Heart right ventricle (tissue), 16 donors: ENCODE data around the gene KRT78. TPM values are rescaled to one million over a fixed set of nuclear protein-coding genes. Genes with fewer than 3 reads are reported as not detected.

Experiments used
- ATAC-seq, 8 donors: fragments of 200-7000 bp; cut with Tn5 transposase; one replicate each; pipeline ENCODE4 v1.9.1; 2020; ENCODE audit warnings: mild to moderate bottlenecking in 8 of 8, moderate library complexity in 8 of 8, moderate number of reproducible peaks in 1 of 8
- DNase-seq, 2 donors: peaks; one replicate each; pipeline ENCODE4 v3.0.0-alpha.2; 2020
- H3K27ac ChIP-seq, 10 donors: fragments of 200-600 bp; sonication (generic) in 2 of 10; one replicate each; pipeline versions ENCODE4 v1.5.0 to v1.8.0; 2020 to 2022; ENCODE audit warnings: mild to moderate bottlenecking in 3 of 10
- H3K27me3 ChIP-seq, 7 donors: fragments of 200-600 bp; one replicate each; pipeline ENCODE4 v1.8.0; 2021 to 2022; ENCODE audit warnings: mild to moderate bottlenecking in 2 of 7
- H3K36me3 ChIP-seq, 9 donors: fragments of 200-600 bp; sonication (generic) in 1 of 9; one replicate each; pipeline versions ENCODE4 v1.5.0 to v1.8.0; 2020 to 2022; ENCODE audit warnings: mild to moderate bottlenecking in 2 of 9
- H3K4me1 ChIP-seq, 9 donors: fragments of 200-600 bp; sonication (generic) in 1 of 9; one replicate each; pipeline versions ENCODE4 v1.5.0 to v1.8.0; 2020 to 2022; ENCODE audit warnings: mild to moderate bottlenecking in 4 of 9
- H3K4me3 ChIP-seq, 10 donors: fragments of 200-600 bp; sonication (generic) in 2 of 10; one replicate each; pipeline versions ENCODE4 v1.5.0 to v1.8.0; 2020 to 2022; ENCODE audit warnings: mild to moderate bottlenecking in 7 of 10, moderate library complexity in 2 of 10
- H3K9me3 ChIP-seq, 11 donors: fragments of 200-600 bp in 10 of 11; sonication (generic) in 2 of 11; one replicate each; pipeline versions ENCODE4 v1.5.0 to v1.8.0; 2013 to 2022; ENCODE audit warnings: mild to moderate bottlenecking in 2 of 11, control low read depth in 1 of 11, moderate library complexity in 1 of 11
- CTCF ChIP-seq, 9 donors: fragments of 200-600 bp; sonication (generic) in 2 of 9; IDR thresholded peaks; one replicate each; pipeline versions ENCODE4 v1.5.0 to v1.8.0; 2021 to 2022; ENCODE audit warnings: antibody characterized with exemption in 9 of 9, mild to moderate bottlenecking in 5 of 9, moderate library complexity in 1 of 9
- WGBS, 2 donors: extraction: QIAGEN DNeasy Blood & Tissue Kit; methylation state at CpG; one replicate each; pipeline ENCODE4 v1.1.7; 2013; ENCODE audit warnings: inconsistent platforms in 1 of 2; 5-methylcytosine and 5-hydroxymethylcytosine counted together
- intact Hi-C, 10 donors: fragments of 100-400 bp; cut with DNase I; formaldehyde crosslinking; loops; one replicate each; pipeline versions ENCODE4 v1.11.1 to v1.14.2; 2022
- polyA plus RNA-seq, 2 donors: library from polyadenylated mRNA; stranded (reverse); fragments of 200-250 nt; gene quantifications; one replicate each; pipeline ENCODE4 v1.2.3, GENCODE V29; 2013
- total RNA-seq, 10 donors: library from RNA; stranded (reverse); fragmentation: NEBNext Ultra II Directional in 3 of 10; extraction: Animal tissue kit (Norgen Biotek cat#: 25700) in 3 of 10; gene quantifications; one replicate each; pipeline versions ENCODE4 v1.2.1 to v1.2.4, GENCODE V29; 2021 to 2023
- donor health status: Arrhythmogenic right ventricular cardiomyopathy.
- donor health status: ischemic (EF 13 %, LVEDD 7.1; RV severe dilation, severe dysfunction).
- donor health status: healthy with polysubstance abuse.
- donor health status: DM: no; HTN: yes; CAD: no.
- donor health status: DM: no; HTN: no; CAD: no.
- donor health status: ischemic (EF 25% LVEDD 6.9; RV normal size, moderate dysfunction).
- donor health status: ischemic (EF 25% LVEDD 5.7; RV mildly dilated, moderate dysfunction).
- donor health status: healthy.
- donor health status: DM: yes; HTN: yes; CAD: no.
- donor health status: Ischemic cardiomyopathy.
- donor health status: ischemic (EF 35%, LVEDD 5.7; RV mildly dilated, moderate dysfunction).
- donor health status: nonischemic (EF 11% LVEDD 7.7; RV severe dilation, severe dysfunction).
- donor health status: DM: yes; HTN: yes; CAD: no.
- donor health status: PGD.
- donor health status: ischemic (EF 29% LVEDD 5.4; RV normal size, mild dysfunction).
- donor health status: nonischemic (EF 23%, LVEDD 6.1; RV moderate dilation, normal function).

The KRT78 gene
- total and polyA plus RNA-seq, 12 donors = 0.07 TPM; not detected in 11

GRCh38 chr12:52798671-52799504 lies 49.9 kb downstream of the KRT78 start:
- 47 to 60% methylated on average over 7 of the region's 7 CpGs for WGBS, 2 donors
- Histone ChIP-seq H3K4me1 (no peaks in the 10 kb centered on the region), H3K36me3 (no peaks in the 10 kb centered on the region), H3K27me3 (peaks cover 0 to 14% (median under 1%) of the 10 kb centered on the region in 7 donors), H3K4me3 (no peak overlapping the region), H3K27ac (no peak overlapping the region), H3K9me3 (no peaks in the 10 kb centered on the region)
- intact Hi-C loops = no loop called here
- TF ChIP-seq CTCF (IDR thresholded peaks at IDR 0.05) = no peak
- ATAC-seq (no peak), DNase-seq (no peak)

- no peak for DNase-seq
- no peak overlapping the region for H3K27ac ChIP-seq
- H3K4me3 ChIP-seq = no peak overlapping the region
- no peak for TF ChIP-seq CTCF (IDR thresholded peaks at IDR 0.05)
- H3K27me3 ChIP-seq = peaks cover 0 to 21% (median 8%) of the 10 kb centered on the region in 7 donors
- ATAC-seq = no peak
- WGBS, 2 donors = 86 to 87% methylated on average over 4 of the region's 4 CpGs
- intact Hi-C loops = no loop called here
- H3K9me3 ChIP-seq = no peaks in the 10 kb centered on the region
- no peaks in the 10 kb centered on the region for H3K36me3 ChIP-seq
- no peaks in the 10 kb centered on the region for H3K4me1 ChIP-seq
Measured at GRCh38 chr12:52798003-52798670, 50.7 kb downstream of the KRT78 start.

- Histone ChIP-seq H3K27ac (no peak overlapping the region), H3K9me3 (no peaks in the 10 kb centered on the region), H3K27me3 (peaks cover 0 to 27% (median 8%) of the 10 kb centered on the region in 7 donors), H3K4me1 (no peaks in the 10 kb centered on the region), H3K36me3 (no peaks in the 10 kb centered on the region), H3K4me3 (no peak overlapping the region)
- intact Hi-C loops = no loop called here
- ATAC-seq = no peak
- no peak for TF ChIP-seq CTCF (IDR thresholded peaks at IDR 0.05)
- DNase-seq = no peak
Measured at GRCh38 chr12:52797529-52797894, 51.3 kb downstream of the KRT78 start.

- Histone ChIP-seq H3K27me3 (peaks cover 0 to 33% (median 9%) of the 10 kb centered on the region in 7 donors), H3K4me3 (no peak overlapping the region), H3K9me3 (no peaks in the 10 kb centered on the region), H3K4me1 (no peaks in the 10 kb centered on the region), H3K27ac (no peak overlapping the region), H3K36me3 (no peaks in the 10 kb centered on the region)
- no peak for TF ChIP-seq CTCF (IDR thresholded peaks at IDR 0.05)
- no peak for ATAC-seq
- DNase-seq = no peak
- WGBS, 2 donors = 77 to 78% methylated on average over 3 of the region's 3 CpGs
- intact Hi-C loops = no loop called here
Measured at GRCh38 chr12:52796839-52797528, 51.8 kb downstream of the KRT78 start.
